ENCODE measurements around the gene ELN. TPM values are rescaled to one million over a fixed set of nuclear protein-coding genes. Genes with fewer than 3 reads are reported as not detected.
A peak's percentile ranks its signal among the peaks of the same experiment; 100 is the strongest.

ELN gene
- total and polyA plus RNA-seq, 9 donors: 13.2 to 51.5 (median 38.1) TPM

DNA sequence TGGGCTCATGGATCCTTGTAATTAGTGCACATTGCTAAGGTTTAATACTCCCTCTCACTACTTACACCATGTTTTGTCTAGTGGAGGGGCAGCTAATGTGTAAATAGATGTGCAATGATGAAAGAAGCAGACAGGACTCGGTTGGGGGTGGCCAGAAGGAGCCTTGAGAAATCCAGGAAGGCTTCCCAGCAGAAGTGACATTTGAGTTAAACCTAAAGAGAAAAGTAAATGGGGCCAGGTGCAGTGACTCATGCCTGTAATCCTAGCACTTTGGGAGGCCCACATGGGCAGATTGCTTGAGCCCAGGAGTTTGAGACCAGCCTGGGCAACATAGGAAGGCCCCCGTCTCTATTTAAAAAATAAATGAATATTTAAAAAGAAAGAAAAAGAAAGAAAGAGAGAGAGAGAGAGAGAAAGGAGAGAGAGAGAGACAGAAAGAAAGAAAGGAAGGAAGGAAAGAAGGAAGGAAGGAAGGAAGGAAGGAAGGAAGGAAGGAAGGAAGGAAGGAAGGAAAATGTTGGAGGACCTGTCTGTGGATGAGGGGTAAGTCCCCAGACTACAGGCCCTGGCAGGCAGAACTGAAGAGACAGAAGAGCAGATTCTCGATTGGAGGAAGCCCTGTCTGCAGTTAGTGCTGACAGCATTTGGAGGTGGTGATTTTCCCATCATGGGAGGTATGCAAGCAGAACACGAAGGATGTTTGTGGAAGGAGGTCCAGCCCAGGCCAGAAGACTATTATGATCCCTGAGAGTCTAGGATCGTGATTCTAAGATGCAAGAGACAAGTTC lies 3.6 kb downstream of the ELN start:
- Histone ChIP-seq H3K4me1 (ENCODE audit: insufficient read depth) (peaks cover 27% of the 10 kb centered on the region), H3K36me3 (no peaks in the 10 kb centered on the region), H3K4me3 (no peak overlapping the region), H3K9me3 (no peaks in the 10 kb centered on the region), H3K27ac (peak overlapping the region; percentile 1 to 69), H3K27me3 (no peaks in the 10 kb centered on the region)
- intact Hi-C loops (cut with DNase I): no loop called here
- TF ChIP-seq POLR2A (IDR thresholded peaks at IDR 0.05) (no peak), EP300 (IDR thresholded peaks at IDR 0.05) (no peak)
- TF ChIP-seq, protein P1, sequence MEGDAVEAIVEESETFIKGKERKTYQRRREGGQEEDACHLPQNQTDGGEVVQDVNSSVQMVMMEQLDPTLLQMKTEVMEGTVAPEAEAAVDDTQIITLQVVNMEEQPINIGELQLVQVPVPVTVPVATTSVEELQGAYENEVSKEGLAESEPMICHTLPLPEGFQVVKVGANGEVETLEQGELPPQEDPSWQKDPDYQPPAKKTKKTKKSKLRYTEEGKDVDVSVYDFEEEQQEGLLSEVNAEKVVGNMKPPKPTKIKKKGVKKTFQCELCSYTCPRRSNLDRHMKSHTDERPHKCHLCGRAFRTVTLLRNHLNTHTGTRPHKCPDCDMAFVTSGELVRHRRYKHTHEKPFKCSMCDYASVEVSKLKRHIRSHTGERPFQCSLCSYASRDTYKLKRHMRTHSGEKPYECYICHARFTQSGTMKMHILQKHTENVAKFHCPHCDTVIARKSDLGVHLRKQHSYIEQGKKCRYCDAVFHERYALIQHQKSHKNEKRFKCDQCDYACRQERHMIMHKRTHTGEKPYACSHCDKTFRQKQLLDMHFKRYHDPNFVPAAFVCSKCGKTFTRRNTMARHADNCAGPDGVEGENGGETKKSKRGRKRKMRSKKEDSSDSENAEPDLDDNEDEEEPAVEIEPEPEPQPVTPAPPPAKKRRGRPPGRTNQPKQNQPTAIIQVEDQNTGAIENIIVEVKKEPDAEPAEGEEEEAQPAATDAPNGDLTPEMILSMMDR (IDR thresholded peaks at IDR 0.05): no peak
- no peak for DNase-seq
- WGBS, 3 donors: 30 to 40% (median 34%) methylated on average over 5 of the region's 5 CpGs

DNA sequence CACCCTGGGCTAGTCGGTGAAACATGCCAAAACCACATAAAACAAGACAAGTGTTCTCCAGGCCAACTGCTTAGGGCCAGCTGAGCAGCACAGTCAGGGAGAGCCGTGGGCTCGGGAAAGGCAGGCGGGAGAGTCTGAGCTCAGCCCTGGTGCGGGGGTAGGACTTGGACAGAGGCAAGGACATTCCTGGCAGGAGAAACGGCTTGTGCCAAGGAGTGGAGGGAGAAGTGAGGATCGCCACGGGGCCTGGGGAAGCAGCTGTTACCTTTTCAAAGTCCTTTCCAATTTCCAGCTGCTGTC lies 4.2 kb downstream of the ELN start:
- DNase-seq: peak; percentile 56 to 68 (median 58)
- H3K4me1 ChIP-seq (ENCODE audit: insufficient read depth): peaks cover 22% of the 10 kb centered on the region
- H3K27ac ChIP-seq: peak overlapping the region; percentile 1 to 69
- no peaks in the 10 kb centered on the region for H3K36me3 ChIP-seq
- 3 to 5% (median 3%) methylated on average over 8 of the region's 8 CpGs for WGBS, 3 donors
- no peaks in the 10 kb centered on the region for H3K27me3 ChIP-seq
- TF ChIP-seq EP300 (IDR thresholded peaks at IDR 0.05) (no peak), POLR2A (IDR thresholded peaks at IDR 0.05) (no peak)
- TF ChIP-seq, protein P1 (IDR thresholded peaks at IDR 0.05): no peak
- H3K9me3 ChIP-seq: no peaks in the 10 kb centered on the region
- no peak overlapping the region for H3K4me3 ChIP-seq
- intact Hi-C loops (cut with DNase I): no loop called here

DNA sequence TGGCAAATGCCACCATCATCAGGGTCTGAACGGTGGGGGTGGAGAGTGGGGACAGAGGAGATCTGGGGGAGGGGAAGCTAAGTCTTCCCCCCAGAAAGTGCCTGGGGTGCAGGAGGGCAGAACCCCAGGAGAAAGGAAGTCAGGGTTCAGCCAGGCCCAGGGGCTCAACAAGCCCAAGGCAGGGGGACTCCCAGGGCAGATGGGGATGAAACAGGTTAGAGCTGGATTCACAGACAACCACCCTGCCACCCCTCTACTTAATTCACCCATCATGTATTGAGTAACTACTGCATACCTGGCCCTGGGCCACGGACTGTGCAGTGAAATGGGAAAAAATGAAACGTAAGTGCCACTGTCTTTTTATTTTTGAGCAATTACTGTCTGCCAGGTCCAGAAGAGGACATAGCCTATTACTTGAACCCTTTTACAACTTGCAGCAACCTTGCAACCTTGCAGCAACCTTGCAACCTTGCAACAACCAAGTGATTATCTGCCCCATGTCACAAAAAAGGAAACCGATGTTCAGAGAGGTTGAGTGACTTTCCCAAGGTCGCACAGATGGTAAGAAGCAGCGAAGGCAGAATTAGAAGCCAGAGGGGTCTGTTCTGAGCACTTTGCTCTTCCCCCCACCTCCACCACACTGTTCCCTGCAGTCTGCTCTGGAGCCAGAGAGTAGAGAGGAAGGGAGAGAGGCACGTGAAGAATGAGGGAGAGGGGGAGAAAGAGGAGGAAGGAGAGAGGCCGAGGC lies 4.8 kb downstream of the ELN start:
- WGBS, 3 donors: 52 to 63% (median 57%) methylated on average over 8 of the region's 8 CpGs
- Histone ChIP-seq H3K4me3 (no peak overlapping the region), H3K9me3 (no peaks in the 10 kb centered on the region), H3K36me3 (no peaks in the 10 kb centered on the region), H3K4me1 (ENCODE audit: insufficient read depth) (peaks cover 21% of the 10 kb centered on the region), H3K27ac (peak overlapping the region in 1 of 2 donors; percentile 69), H3K27me3 (no peaks in the 10 kb centered on the region)
- intact Hi-C loops (cut with DNase I): no loop called here
- no peak for TF ChIP-seq POLR2A (IDR thresholded peaks at IDR 0.05)
- TF ChIP-seq, protein P1 (IDR thresholded peaks at IDR 0.05): no peak
- TF ChIP-seq EP300 (IDR thresholded peaks at IDR 0.05): no peak
- DNase-seq: peak in 1 of 5 donors; percentile 55

DNA sequence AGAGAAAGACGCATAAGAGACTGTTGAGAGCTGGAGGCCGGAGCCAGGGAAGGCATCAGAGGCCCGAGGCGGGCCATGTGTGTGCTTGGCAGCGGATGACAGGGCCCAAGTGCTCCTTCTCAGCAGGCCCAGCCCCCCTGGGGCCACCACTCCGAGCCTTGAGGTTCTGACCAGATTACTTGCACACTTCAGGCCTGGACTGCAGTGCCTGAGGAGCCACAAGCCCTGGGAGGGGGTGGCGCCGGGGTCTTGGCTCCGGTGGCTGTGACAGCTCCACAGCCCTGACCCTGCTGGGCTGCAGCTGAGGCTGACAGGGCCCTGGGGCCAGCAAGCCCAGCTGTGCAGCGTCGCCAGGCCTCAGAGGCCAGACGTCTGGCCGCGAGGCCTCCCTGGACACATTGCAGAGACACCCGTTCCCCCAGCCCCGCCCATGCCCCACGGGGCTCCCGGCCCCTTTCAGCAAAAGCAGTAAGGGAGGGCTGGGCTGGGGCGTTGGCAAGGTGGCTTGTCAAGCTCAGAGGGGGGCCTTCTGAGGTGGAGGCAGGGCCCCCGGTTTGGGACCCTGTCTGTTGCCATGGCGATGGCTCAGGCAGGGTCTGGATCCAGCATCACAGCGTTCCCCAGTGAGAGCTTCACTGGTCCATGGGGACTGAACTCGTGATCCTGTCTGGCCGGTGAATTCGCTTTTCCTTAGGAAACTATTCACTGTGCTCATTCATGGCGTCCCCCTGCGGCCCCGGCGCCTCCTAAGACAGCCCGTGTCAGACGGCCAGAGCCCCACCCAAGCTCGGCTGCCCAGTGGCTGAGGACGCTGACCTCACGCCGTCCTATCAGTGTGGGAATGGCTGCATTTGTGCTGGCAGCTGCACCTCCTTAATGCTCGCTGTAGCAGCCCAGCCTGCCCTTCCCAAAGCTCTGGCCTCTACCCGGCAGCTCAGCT lies 5.7 kb downstream of the ELN start:
- DNase-seq: peak; percentile 59 to 79 (median 66)
- Histone ChIP-seq H3K4me3 (no peak overlapping the region), H3K27ac (peak overlapping the region in 1 of 2 donors; percentile 69)

More for the DNA sequence above, 5.7 kb downstream of the ELN start:
- TF ChIP-seq POLR2A (IDR thresholded peaks at IDR 0.05) (no peak), EP300 (IDR thresholded peaks at IDR 0.05) (no peak)
- TF ChIP-seq, protein P1 (IDR thresholded peaks at IDR 0.05): no peak
- intact Hi-C loops (cut with DNase I): no loop called here
- Histone ChIP-seq H3K27me3 (no peaks in the 10 kb centered on the region), H3K9me3 (no peaks in the 10 kb centered on the region), H3K36me3 (no peaks in the 10 kb centered on the region), H3K4me1 (ENCODE audit: insufficient read depth) (peaks cover 18% of the 10 kb centered on the region)
- WGBS, 3 donors: 23 to 34% (median 34%) methylated on average over 28 to 37 of the region's 37 CpGs
